ENCODE measurements around the gene GPER1. TPM values are rescaled to one million over a fixed set of nuclear protein-coding genes. Genes with fewer than 3 reads are reported as not detected.

The GPER1 gene
- polyA plus RNA-seq, 2 of the 4 experiments (the other 2 are of a cell fraction): 0.23 to 0.50 TPM

DNA sequence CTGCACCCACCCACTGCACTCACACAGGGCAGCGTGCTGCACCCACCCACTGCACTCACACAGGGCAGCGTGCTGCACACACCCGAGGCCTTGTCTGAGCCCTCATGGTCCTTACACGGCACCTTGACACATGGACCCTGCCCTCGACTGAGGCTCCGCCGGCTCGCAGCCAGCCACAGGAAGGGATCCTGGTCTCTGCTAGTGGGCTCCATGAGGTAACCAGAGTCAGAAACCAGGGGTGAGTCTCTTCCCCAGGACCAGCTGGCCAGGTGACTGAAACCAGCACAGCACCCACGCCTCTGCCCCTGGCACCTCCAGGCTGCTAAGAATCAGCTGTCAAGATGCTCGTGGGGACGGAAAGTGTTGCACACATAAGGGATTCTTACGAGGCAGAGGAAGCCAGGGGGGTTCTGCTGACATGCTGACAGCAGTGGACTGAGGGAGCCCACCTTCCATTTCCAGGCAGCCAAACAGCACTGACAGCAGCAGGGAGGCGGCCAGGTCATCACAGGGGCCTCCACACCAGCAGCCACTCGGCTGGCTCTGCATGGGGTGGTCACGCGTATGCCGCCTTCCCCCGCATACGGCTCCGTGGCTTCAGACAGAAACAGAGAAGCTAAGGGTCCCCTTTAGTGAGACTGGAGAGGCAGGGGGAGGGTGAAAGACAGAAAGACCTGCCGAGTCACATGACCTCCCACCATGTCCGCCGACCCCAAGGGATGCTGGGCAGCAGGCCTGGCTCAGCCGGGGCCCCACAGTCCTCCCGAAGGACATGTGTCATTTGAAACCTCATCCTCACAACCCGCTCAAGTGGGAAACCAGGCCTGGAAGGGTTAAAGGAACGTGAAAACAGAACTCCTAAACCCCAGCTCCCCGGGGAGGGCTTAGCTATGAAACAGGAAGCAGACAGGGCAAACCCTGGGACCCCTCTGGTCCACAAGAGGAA lies 34.2 kb downstream of the GPER1 start:
- 90% methylated on average over 12 of the region's 28 CpGs for WGBS (ENCODE audit: missing lambda C conversion rate)
- H3K9me3 ChIP-seq: no peaks in the 10 kb centered on the region
- TF ChIP-seq MAZ (IDR thresholded peaks at IDR 0.05; ENCODE audit: borderline replicate concordance, low read depth, low read length) (no peak), FOXS1 (CRISPR knock-in tag; IDR thresholded peaks at IDR 0.05) (no peak), POLR2AphosphoS2 (conservative IDR thresholded peaks at IDR 0.05; ENCODE audit: low read length) (no peak), ZNF302 (CRISPR knock-in tag; IDR thresholded peaks at IDR 0.05) (no peak)
- CTCF ChIA-PET: interaction anchor here (0.7 to 3.6 kb wide), 12 partner anchors 8 to 214 kb away, joined by 3 to 12 read pairs (median 4); partner anchors contain the start of gene GPER1
- H3K4me2 ChIP-seq: no peak overlapping the region
- POLR2A ChIA-PET: no interaction called here
- DNase-seq (ENCODE audit: low read depth in 1 of 2, low spot score in 1 of 2) (no peak), ATAC-seq (peak in 1 of 2 experiments; percentile 45; a peak in 1 of 6 replicates), FAIRE-seq (no peak)
- H3K4me1 ChIP-seq: no peaks in the 10 kb centered on the region
- H3K4me3 ChIP-seq: no peak overlapping the region
- no peak overlapping the region for H3K27ac ChIP-seq

DNA sequence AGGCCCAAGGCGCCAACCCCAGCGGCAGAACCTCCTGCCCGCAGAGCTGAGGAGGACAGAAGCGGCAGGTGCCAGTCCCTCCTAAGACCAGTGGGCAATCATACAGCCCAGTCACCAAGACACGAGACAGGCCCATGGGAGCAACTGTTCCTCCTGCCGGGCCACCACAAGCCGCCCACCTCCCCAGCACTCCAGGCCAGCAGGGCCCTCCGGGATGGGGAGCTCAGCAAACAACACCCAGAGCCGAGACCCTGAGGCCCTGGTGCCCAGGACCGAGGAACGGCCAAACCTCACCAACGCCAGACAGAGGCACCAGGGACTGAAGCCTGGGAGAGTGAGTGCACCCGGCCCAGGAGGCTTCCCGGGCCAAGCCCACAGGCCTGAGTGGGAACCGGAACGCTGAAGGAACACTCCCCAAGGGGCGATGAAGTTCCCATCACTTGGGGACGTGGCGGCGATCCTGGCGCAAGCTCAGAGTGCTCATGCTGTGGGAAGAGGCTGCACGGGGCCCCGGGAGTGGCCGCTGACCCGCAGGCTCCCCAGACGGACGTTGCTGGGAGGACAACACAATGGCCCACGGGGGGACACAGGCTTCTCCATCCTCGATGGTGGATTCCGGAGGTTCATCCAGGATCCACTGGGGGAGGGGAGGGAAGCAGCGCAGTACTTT lies 35.1 kb downstream of the GPER1 start:
- Histone ChIP-seq H3K4me2 (no peak overlapping the region), H3K9me3 (no peaks in the 10 kb centered on the region), H3K4me3 (no peak overlapping the region), H3K27ac (no peak overlapping the region), H3K4me1 (no peaks in the 10 kb centered on the region)
- CTCF ChIA-PET: interaction anchor here (0.7 to 4.2 kb wide), 20 partner anchors 9 to 215 kb away, joined by 3 to 21 read pairs (median 4); partner anchors contain the start of gene GPER1
- ATAC-seq (no peak; a peak in 1 of 6 replicates), FAIRE-seq (no peak), DNase-seq (ENCODE audit: low read depth in 1 of 2, low spot score in 1 of 2) (no peak)
- TF ChIP-seq PHF8 (IDR thresholded peaks at IDR 0.05; ENCODE audit: borderline replicate concordance, low read depth) (no peak), JUNB (IDR thresholded peaks at IDR 0.05) (no peak), USF2 (IDR thresholded peaks at IDR 0.05) (no peak), HOXA7 (CRISPR knock-in tag; IDR thresholded peaks at IDR 0.05) (no peak), TP53 (CRISPR knock-in tag; IDR thresholded peaks at IDR 0.05) (no peak), HDAC2 (IDR thresholded peaks at IDR 0.05) (no peak), ESRRA (IDR thresholded peaks at IDR 0.05; ENCODE audit: borderline replicate concordance, low read length) (no peak), HOXB5 (CRISPR knock-in tag; IDR thresholded peaks at IDR 0.05) (no peak), RFX5 (IDR thresholded peaks at IDR 0.05) (no peak), POLR2AphosphoS2 (conservative IDR thresholded peaks at IDR 0.05; ENCODE audit: low read length) (no peak), ZFP36 (IDR thresholded peaks at IDR 0.05; ENCODE audit: borderline replicate concordance, partially characterized antibody) (no peak), ZNF302 (CRISPR knock-in tag; IDR thresholded peaks at IDR 0.05) (no peak), MYC (IDR thresholded peaks at IDR 0.05; ENCODE audit: borderline replicate concordance, low read length) (no peak), EHF (CRISPR knock-in tag; IDR thresholded peaks at IDR 0.05) (no peak), EHMT2 (IDR thresholded peaks at IDR 0.05; ENCODE audit: low read depth) (no peak), RARB (CRISPR knock-in tag; IDR thresholded peaks at IDR 0.05) (no peak)
- TF ChIP-seq, protein P1, sequence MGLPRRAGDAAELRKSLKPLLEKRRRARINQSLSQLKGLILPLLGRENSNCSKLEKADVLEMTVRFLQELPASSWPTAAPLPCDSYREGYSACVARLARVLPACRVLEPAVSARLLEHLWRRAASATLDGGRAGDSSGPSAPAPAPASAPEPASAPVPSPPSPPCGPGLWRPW (IDR thresholded peaks at IDR 0.05): no peak
- TF ChIP-seq, protein P2, sequence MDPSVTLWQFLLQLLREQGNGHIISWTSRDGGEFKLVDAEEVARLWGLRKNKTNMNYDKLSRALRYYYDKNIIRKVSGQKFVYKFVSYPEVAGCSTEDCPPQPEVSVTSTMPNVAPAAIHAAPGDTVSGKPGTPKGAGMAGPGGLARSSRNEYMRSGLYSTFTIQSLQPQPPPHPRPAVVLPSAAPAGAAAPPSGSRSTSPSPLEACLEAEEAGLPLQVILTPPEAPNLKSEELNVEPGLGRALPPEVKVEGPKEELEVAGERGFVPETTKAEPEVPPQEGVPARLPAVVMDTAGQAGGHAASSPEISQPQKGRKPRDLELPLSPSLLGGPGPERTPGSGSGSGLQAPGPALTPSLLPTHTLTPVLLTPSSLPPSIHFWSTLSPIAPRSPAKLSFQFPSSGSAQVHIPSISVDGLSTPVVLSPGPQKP (IDR thresholded peaks at IDR 0.05; ENCODE audit: low read depth, low read length): no peak
- TF ChIP-seq, protein P3, sequence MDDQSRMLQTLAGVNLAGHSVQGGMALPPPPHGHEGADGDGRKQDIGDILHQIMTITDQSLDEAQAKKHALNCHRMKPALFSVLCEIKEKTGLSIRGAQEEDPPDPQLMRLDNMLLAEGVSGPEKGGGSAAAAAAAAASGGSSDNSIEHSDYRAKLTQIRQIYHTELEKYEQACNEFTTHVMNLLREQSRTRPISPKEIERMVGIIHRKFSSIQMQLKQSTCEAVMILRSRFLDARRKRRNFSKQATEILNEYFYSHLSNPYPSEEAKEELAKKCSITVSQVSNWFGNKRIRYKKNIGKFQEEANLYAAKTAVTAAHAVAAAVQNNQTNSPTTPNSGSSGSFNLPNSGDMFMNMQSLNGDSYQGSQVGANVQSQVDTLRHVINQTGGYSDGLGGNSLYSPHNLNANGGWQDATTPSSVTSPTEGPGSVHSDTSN (IDR thresholded peaks at IDR 0.05): no peak
- TF ChIP-seq, protein P4, sequence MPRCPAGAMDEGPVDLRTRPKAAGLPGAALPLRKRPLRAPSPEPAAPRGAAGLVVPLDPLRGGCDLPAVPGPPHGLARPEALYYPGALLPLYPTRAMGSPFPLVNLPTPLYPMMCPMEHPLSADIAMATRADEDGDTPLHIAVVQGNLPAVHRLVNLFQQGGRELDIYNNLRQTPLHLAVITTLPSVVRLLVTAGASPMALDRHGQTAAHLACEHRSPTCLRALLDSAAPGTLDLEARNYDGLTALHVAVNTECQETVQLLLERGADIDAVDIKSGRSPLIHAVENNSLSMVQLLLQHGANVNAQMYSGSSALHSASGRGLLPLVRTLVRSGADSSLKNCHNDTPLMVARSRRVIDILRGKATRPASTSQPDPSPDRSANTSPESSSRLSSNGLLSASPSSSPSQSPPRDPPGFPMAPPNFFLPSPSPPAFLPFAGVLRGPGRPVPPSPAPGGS (IDR thresholded peaks at IDR 0.05): no peak
- POLR2A ChIA-PET: interaction anchor here (1.0 to 2.7 kb wide), 2 partner anchors 15 to 37 kb away, joined by 3 to 9 read pairs; a partner anchor contains a TSS
- WGBS (ENCODE audit: missing lambda C conversion rate): 87% methylated on average over 26 of the region's 31 CpGs

Data from A549 (cell line).